GM12878 (cell line): ENCODE data around the gene PTCH2. TPM values are rescaled to one million over a fixed set of nuclear protein-coding genes. Genes with fewer than 3 reads are reported as not detected.

Experiments
- CHD2 ChIP-seq: IDR thresholded peaks from 2 replicates; pipeline ENCODE4 v1.6.1; 2011; ENCODE audit warnings: low read depth, low read length, improper control_type of control experiment, borderline replicate concordance
- ETV6 ChIP-seq, 2 experiments: fragments of 450-650 bp in 1 of 2; IDR thresholded peaks in 1 of 2; conservative IDR thresholded peaks in 1 of 2; 2 replicates each; pipeline ENCODE4 v1.6.1; 2014; ENCODE audit warnings: antibody characterized with exemption in 1 of 2, borderline replicate concordance in 1 of 2, low read depth in 1 of 2, mild to moderate bottlenecking in 1 of 2, moderate library complexity in 1 of 2
- FOS ChIP-seq: IDR thresholded peaks from 3 replicates; pipeline ENCODE4 v1.6.1; 2011; ENCODE audit warnings: borderline replicate concordance; ENCODE audit not compliant: insufficient read length; ENCODE audit errors: extremely low read depth
- FOXK2 ChIP-seq: fragments of 450-650 bp; IDR thresholded peaks from 2 replicates; pipeline ENCODE4 v1.6.1; 2017; ENCODE audit warnings: mild to moderate bottlenecking, moderate library complexity
- HDAC6 ChIP-seq: fragments of 200-600 bp; sonication (generic); IDR thresholded peaks from one replicate; pipeline ENCODE4 v1.8.0; 2017; ENCODE audit warnings: antibody characterized with exemption; ENCODE audit not compliant: unreplicated experiment
- HDGF ChIP-seq: fragments of 450-650 bp; IDR thresholded peaks from 2 replicates; pipeline ENCODE4 v1.6.1; 2016; ENCODE audit warnings: antibody characterized with exemption
- IRF4 ChIP-seq: IDR thresholded peaks from 2 replicates; pipeline ENCODE4 v1.6.1; 2011; ENCODE audit warnings: low read depth, low read length
- JUNB ChIP-seq: IDR thresholded peaks from 2 replicates; pipeline ENCODE4 v1.6.1; 2016; ENCODE audit warnings: antibody characterized with exemption, mild to moderate bottlenecking
- MTA2 ChIP-seq: fragments of 450-650 bp; IDR thresholded peaks from 2 replicates; pipeline ENCODE4 v1.6.1; 2016; ENCODE audit warnings: low read depth, mild to moderate bottlenecking, moderate library complexity
- MXI1 ChIP-seq: fragments of 150-350 bp; IDR thresholded peaks from 2 replicates; pipeline ENCODE4 v1.6.1; 2011; ENCODE audit warnings: low read depth, mild to moderate bottlenecking, inconsistent platforms, low read length, improper control_type of control experiment
- NBN ChIP-seq: fragments of 450-650 bp; IDR thresholded peaks from 2 replicates; pipeline ENCODE4 v1.6.1; 2016
- RAD21 ChIP-seq: IDR thresholded peaks from 2 replicates; pipeline ENCODE4 v1.6.1; 2011; ENCODE audit warnings: mild to moderate bottlenecking, low read depth, low read length, moderate library complexity; ENCODE audit not compliant: insufficient read depth
- RELA ChIP-seq: fragments of 450-650 bp; IDR thresholded peaks from 2 replicates; pipeline ENCODE4 v1.8.0; 2014; ENCODE audit warnings: borderline replicate concordance; ENCODE audit not compliant: partially characterized antibody
- SP1 ChIP-seq: IDR thresholded peaks from one replicate; pipeline ENCODE4 v1.6.1; 2011; ENCODE audit warnings: low read depth, low read length
- SUPT20H ChIP-seq: IDR thresholded peaks from 2 replicates; pipeline ENCODE4 v1.6.1; 2011; ENCODE audit warnings: low read depth, mild to moderate bottlenecking, low read length, moderate library complexity, borderline replicate concordance; ENCODE audit not compliant: control insufficient read depth
- TCF3 ChIP-seq: IDR thresholded peaks from 2 replicates; pipeline ENCODE4 v1.6.1; 2012; ENCODE audit warnings: low read depth, mild to moderate bottlenecking, low read length, borderline replicate concordance; ENCODE audit not compliant: insufficient read depth
- ZNF217 ChIP-seq: fragments of 450-650 bp; IDR thresholded peaks from 2 replicates; pipeline ENCODE4 v1.6.1; 2017; ENCODE audit warnings: antibody characterized with exemption, mild to moderate bottlenecking
- ZZZ3 ChIP-seq: IDR thresholded peaks from 2 replicates; pipeline ENCODE4 v1.6.1; 2011; ENCODE audit warnings: low read depth; ENCODE audit not compliant: control insufficient read depth, insufficient read length
- polyA plus RNA-seq, 11 experiments: library from polyadenylated mRNA; depleted of rRNA in 4 of 11; unstranded in 6 of 11; stranded (reverse) in 5 of 11; fragments of >200 nt; fragmentation: Nextera tagmentation in 4 of 11; fragmentation: Illumina TruSeq in 1 of 11; extraction: Ambion mirVana in 4 of 11; extraction: Trizol in 1 of 11; gene quantifications; 1 replicate in 1 of 11; 2 replicates in 10 of 11; pipeline versions ENCODE4 v1.2.1 to v1.2.3, GENCODE V29; 2011 to 2016; ENCODE audit warnings: inconsistent platforms in 2 of 11, missing spikeins in 2 of 11, low read depth in 1 of 11
- total RNA-seq, 4 experiments: library from RNA; depleted of rRNA in 3 of 4; stranded (reverse); fragments of >200 nt in 3 of 4; fragmentation: Illumina TruSeq in 1 of 4; extraction: Trizol in 1 of 4; gene quantifications; 2 replicates each; pipeline versions ENCODE4 v1.2.1 to v1.2.3, GENCODE V29; 2013 to 2021
- TF ChIP-seq, protein P1 (sequence below): fragments of 150-350 bp; IDR thresholded peaks from 2 replicates; pipeline ENCODE4 v1.6.1; 2014; ENCODE audit warnings: mild to moderate bottlenecking, low read depth, low read length
- TF ChIP-seq, protein P2 (sequence below), 3 experiments: IDR thresholded peaks in 2 of 3; conservative IDR thresholded peaks in 1 of 3; 2 replicates each; pipeline ENCODE4 v1.5.1; 2011; ENCODE audit warnings: low read depth in 3 of 3, low read length in 3 of 3, mild to moderate bottlenecking in 3 of 3, control low read depth in 2 of 3, moderate library complexity in 2 of 3, inconsistent platforms in 1 of 3, mixed read lengths in 1 of 3; ENCODE audit not compliant: control insufficient read depth in 2 of 3, insufficient read depth in 1 of 3; ENCODE audit errors: extremely low read depth in 1 of 3
- TF ChIP-seq, protein P3 (sequence below): IDR thresholded peaks from 2 replicates; pipeline ENCODE4 v1.6.1; 2011; ENCODE audit warnings: mild to moderate bottlenecking, low read depth, low read length, moderate library complexity; ENCODE audit not compliant: insufficient replicate concordance
- TF ChIP-seq, protein P4 (sequence below): fragments of 450-650 bp; IDR thresholded peaks from 2 replicates; pipeline ENCODE4 v1.6.1; 2017; ENCODE audit warnings: antibody characterized with exemption, mild to moderate bottlenecking, moderate library complexity

The PTCH2 gene
- total and polyA plus RNA-seq, 10 of the 15 experiments (the other 5 are each of a cell fraction or from before 2014, with no cell fraction given), result 0.03 to 8.4 (median 0.10) TPM

DNA sequence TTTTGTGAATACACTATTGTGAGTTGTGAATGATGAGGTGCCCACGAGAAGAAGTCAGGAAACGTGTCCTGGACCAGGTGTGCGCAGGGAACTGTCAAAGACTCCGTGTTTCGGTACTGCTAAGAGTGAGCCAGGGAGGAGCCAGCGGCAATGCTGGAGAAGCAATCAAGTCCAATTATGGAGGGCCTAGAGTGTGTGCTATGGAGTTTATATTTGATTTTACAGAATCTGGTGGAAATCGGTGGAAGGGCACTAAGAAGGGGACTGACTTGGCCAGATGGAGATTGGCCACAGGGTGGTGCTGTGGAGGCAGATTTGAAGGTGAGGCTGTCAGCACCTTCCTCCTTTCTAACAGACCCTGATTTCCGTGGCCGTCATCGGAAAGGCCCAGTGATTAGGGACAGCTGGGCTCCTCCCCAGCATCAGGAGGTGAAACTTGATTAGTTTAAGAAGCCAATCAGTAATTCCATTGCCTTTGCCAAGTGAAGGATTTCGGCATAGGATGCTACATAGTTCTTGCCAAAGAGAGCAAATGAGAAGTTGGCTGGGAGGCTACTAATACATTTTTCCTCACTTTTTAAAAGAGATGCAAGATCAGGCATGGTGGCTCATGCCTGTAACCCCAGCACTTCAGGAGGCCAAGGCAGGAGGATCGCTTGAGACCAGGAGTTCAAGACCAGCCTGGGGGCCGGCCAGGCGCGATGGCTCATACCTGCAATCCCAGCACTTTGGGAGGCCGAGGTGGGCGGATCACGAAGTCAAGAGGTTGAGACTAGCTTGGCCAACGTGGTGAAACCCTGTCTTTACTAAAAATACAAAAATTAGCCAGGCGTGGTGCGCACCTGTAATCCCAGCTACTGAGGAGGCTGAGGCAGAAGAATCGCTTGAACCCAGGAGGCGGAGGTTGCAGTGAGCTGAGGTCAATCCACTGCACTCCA lies 7.0 kb downstream of the PTCH2 start (continued):
- TF ChIP-seq, protein P1, sequence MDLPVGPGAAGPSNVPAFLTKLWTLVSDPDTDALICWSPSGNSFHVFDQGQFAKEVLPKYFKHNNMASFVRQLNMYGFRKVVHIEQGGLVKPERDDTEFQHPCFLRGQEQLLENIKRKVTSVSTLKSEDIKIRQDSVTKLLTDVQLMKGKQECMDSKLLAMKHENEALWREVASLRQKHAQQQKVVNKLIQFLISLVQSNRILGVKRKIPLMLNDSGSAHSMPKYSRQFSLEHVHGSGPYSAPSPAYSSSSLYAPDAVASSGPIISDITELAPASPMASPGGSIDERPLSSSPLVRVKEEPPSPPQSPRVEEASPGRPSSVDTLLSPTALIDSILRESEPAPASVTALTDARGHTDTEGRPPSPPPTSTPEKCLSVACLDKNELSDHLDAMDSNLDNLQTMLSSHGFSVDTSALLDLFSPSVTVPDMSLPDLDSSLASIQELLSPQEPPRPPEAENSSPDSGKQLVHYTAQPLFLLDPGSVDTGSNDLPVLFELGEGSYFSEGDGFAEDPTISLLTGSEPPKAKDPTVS, result no peak
- TF ChIP-seq, protein P2, sequence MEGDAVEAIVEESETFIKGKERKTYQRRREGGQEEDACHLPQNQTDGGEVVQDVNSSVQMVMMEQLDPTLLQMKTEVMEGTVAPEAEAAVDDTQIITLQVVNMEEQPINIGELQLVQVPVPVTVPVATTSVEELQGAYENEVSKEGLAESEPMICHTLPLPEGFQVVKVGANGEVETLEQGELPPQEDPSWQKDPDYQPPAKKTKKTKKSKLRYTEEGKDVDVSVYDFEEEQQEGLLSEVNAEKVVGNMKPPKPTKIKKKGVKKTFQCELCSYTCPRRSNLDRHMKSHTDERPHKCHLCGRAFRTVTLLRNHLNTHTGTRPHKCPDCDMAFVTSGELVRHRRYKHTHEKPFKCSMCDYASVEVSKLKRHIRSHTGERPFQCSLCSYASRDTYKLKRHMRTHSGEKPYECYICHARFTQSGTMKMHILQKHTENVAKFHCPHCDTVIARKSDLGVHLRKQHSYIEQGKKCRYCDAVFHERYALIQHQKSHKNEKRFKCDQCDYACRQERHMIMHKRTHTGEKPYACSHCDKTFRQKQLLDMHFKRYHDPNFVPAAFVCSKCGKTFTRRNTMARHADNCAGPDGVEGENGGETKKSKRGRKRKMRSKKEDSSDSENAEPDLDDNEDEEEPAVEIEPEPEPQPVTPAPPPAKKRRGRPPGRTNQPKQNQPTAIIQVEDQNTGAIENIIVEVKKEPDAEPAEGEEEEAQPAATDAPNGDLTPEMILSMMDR (IDR thresholded peaks at IDR 0.05 in 2 of 3, conservative IDR thresholded peaks at IDR 0.05 in 1 of 3; ENCODE audit: control insufficient read depth in 2 of 3, extremely low read depth in 1 of 3, insufficient read depth in 1 of 3, low read depth in 3 of 3, low read length in 3 of 3), result peak; percentile 84 to 96 (median 91)
- no peak for TF ChIP-seq RELA
- no peak for TF ChIP-seq FOXK2
- TF ChIP-seq MXI1, result no peak
- TF ChIP-seq, protein P3, sequence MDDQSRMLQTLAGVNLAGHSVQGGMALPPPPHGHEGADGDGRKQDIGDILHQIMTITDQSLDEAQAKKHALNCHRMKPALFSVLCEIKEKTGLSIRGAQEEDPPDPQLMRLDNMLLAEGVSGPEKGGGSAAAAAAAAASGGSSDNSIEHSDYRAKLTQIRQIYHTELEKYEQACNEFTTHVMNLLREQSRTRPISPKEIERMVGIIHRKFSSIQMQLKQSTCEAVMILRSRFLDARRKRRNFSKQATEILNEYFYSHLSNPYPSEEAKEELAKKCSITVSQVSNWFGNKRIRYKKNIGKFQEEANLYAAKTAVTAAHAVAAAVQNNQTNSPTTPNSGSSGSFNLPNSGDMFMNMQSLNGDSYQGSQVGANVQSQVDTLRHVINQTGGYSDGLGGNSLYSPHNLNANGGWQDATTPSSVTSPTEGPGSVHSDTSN, result no peak
- TF ChIP-seq TCF3, result no peak
- TF ChIP-seq ETV6 (conservative IDR thresholded peaks at IDR 0.05 in 1 of 2, IDR thresholded peaks at IDR 0.05 in 1 of 2; ENCODE audit: borderline replicate concordance in 1 of 2, low read depth in 1 of 2), result no peak
- no peak for TF ChIP-seq SUPT20H
- peak; percentile 73 for TF ChIP-seq RAD21
- TF ChIP-seq HDAC6, result no peak
- TF ChIP-seq ZZZ3, result no peak
- TF ChIP-seq NBN, result 0 out of 2 replicates have a peak, but pooled peaks have one; percentile 37
- no peak for TF ChIP-seq JUNB
- no peak for TF ChIP-seq SP1
- TF ChIP-seq ZNF217, result no peak
- TF ChIP-seq MTA2, result no peak
- TF ChIP-seq FOS, result no peak
- no peak for TF ChIP-seq IRF4
- no peak for TF ChIP-seq CHD2
- no peak for TF ChIP-seq HDGF
- TF ChIP-seq, protein P4, sequence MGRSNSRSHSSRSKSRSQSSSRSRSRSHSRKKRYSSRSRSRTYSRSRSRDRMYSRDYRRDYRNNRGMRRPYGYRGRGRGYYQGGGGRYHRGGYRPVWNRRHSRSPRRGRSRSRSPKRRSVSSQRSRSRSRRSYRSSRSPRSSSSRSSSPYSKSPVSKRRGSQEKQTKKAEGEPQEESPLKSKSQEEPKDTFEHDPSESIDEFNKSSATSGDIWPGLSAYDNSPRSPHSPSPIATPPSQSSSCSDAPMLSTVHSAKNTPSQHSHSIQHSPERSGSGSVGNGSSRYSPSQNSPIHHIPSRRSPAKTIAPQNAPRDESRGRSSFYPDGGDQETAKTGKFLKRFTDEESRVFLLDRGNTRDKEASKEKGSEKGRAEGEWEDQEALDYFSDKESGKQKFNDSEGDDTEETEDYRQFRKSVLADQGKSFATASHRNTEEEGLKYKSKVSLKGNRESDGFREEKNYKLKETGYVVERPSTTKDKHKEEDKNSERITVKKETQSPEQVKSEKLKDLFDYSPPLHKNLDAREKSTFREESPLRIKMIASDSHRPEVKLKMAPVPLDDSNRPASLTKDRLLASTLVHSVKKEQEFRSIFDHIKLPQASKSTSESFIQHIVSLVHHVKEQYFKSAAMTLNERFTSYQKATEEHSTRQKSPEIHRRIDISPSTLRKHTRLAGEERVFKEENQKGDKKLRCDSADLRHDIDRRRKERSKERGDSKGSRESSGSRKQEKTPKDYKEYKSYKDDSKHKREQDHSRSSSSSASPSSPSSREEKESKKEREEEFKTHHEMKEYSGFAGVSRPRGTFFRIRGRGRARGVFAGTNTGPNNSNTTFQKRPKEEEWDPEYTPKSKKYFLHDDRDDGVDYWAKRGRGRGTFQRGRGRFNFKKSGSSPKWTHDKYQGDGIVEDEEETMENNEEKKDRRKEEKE, result no peak
